Right lobe of liver (tissue), 6 donors: ENCODE measurements around the gene KIF26A. TPM values are rescaled to one million over a fixed set of nuclear protein-coding genes. Genes with fewer than 3 reads are reported as not detected.

Source experiments
- ATAC-seq, 4 donors: fragments of 200-7000 bp; cut with Tn5 transposase; one replicate each; pipeline ENCODE4 v1.9.1; 2020; ENCODE audit warnings: mild to moderate bottlenecking in 4 of 4, moderate library complexity in 4 of 4
- DNase-seq, 3 donors: peaks; one replicate each; pipeline ENCODE4 v3.0.0-alpha.2; 2020
- H3K27ac ChIP-seq, 3 donors: fragments of 200-600 bp; one replicate each; pipeline ENCODE4 v1.8.0; 2022
- H3K27me3 ChIP-seq, 2 donors: fragments of 200-600 bp; one replicate each; pipeline ENCODE4 v1.8.0; 2022
- H3K36me3 ChIP-seq, 4 donors: fragments of 200-600 bp; sonication (generic) in 1 of 4; one replicate each; pipeline versions ENCODE4 v1.5.1 to v1.8.0; 2017 to 2022; ENCODE audit warnings: control low read depth in 1 of 4
- H3K4me1 ChIP-seq, 4 donors: fragments of 200-600 bp; sonication (generic) in 1 of 4; one replicate each; pipeline versions ENCODE4 v1.5.1 to v1.8.0; 2017 to 2022; ENCODE audit warnings: control low read depth in 1 of 4
- H3K4me3 ChIP-seq, 3 donors: fragments of 200-600 bp; one replicate each; pipeline ENCODE4 v1.8.0; 2022
- H3K9me3 ChIP-seq, 4 donors: fragments of 200-600 bp; sonication (generic) in 1 of 4; one replicate each; pipeline versions ENCODE4 v1.5.1 to v1.8.0; 2017 to 2022; ENCODE audit warnings: control low read depth in 1 of 4
- POLR2A ChIP-seq: fragments of 450-650 bp; IDR thresholded peaks from one replicate; pipeline ENCODE4 v1.6.1; 2017; ENCODE audit warnings: antibody characterized with exemption, mild to moderate bottlenecking
- WGBS: methylation state at CpG from one replicate; pipeline ENCODE4 v1.1.6; 2018; ENCODE audit warnings: low coverage, low lambda C conversion rate; ENCODE audit not compliant: insufficient coverage; ENCODE audit errors: missing lambda C conversion rate; 5-methylcytosine and 5-hydroxymethylcytosine counted together
- intact Hi-C, 2 donors: fragments of 100-400 bp; cut with DNase I; formaldehyde crosslinking; loops; one replicate each; pipeline versions ENCODE4 v1.11.2 to v1.14.1; 2022
- total RNA-seq, 6 experiments: library from RNA; depleted of rRNA in 2 of 6; stranded (reverse); fragments of >200 nt in 2 of 6; fragmentation: NEBNext Ultra II Directional in 3 of 6; extraction: Animal tissue kit (Norgen Biotek cat#: 25700) in 3 of 6; gene quantifications; one replicate each; pipeline versions ENCODE4 v1.1.0 to v1.2.4, GENCODE V29; 2016 to 2023
- TF ChIP-seq, protein P1 (sequence below), 4 donors: fragments of 200-600 bp in 3 of 4; fragments of 450-650 bp in 1 of 4; IDR thresholded peaks; one replicate each; pipeline versions ENCODE4 v1.5.1 to v1.8.0; 2016 to 2022; ENCODE audit warnings: antibody characterized with exemption in 4 of 4, mild to moderate bottlenecking in 2 of 4
- donor health status: DM: no; HTN: yes; CAD: no.
- donor health status: DM: no; HTN: no; CAD: no.
- donor health status: DM: no; HTN: no; CAD: no.
- donor health status: DM: no; HTN: yes; CAD: no.
- donor health status: DM: no; HTN: yes; CAD: no.

Gene KIF26A
- total RNA-seq, 6 experiments from 2014 or later: 0.79 to 1.5 (median 1.1) TPM

DNA sequence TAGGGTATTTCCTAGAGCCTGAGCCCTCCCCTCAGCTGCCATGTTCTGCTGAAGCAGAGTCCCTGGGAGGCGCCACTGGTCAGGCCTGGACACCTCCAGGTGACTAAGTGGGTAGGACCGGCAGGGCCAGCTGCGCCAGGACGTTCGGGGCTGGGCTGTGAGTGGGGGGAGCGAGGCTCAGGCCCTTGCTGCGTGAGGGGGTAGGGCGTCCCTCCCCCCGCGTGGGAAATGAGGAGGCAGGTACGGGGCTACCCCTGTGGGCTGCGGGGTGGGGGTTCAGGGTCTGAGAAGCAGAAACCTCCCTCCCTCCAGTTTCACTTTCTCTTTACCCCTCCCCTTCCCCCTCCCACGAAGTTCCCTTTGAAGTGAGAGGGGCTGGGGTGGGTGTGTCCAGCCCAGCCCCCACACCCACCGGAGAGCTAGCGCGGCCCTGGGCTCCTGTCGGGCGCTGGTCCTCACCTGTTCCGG is 22.1 kb upstream of the KIF26A start:
- TF ChIP-seq, protein P1, sequence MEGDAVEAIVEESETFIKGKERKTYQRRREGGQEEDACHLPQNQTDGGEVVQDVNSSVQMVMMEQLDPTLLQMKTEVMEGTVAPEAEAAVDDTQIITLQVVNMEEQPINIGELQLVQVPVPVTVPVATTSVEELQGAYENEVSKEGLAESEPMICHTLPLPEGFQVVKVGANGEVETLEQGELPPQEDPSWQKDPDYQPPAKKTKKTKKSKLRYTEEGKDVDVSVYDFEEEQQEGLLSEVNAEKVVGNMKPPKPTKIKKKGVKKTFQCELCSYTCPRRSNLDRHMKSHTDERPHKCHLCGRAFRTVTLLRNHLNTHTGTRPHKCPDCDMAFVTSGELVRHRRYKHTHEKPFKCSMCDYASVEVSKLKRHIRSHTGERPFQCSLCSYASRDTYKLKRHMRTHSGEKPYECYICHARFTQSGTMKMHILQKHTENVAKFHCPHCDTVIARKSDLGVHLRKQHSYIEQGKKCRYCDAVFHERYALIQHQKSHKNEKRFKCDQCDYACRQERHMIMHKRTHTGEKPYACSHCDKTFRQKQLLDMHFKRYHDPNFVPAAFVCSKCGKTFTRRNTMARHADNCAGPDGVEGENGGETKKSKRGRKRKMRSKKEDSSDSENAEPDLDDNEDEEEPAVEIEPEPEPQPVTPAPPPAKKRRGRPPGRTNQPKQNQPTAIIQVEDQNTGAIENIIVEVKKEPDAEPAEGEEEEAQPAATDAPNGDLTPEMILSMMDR (IDR thresholded peaks at IDR 0.05): no peak
- TF ChIP-seq POLR2A: no peak
- ATAC-seq (peak; percentile 20 to 52 (median 41)), DNase-seq (peak; percentile 51 to 60 (median 56))
- no peak overlapping the region for H3K27ac ChIP-seq
- no peaks in the 10 kb centered on the region for H3K36me3 ChIP-seq
- peak overlapping the region; percentile 38 to 56 (median 53) for H3K4me3 ChIP-seq
- no peaks in the 10 kb centered on the region for H3K27me3 ChIP-seq
- H3K4me1 ChIP-seq: peaks cover 0 to 12% (median 0%) of the 10 kb centered on the region in 4 donors
- 6% methylated on average over 9 of the region's 19 CpGs for WGBS
- intact Hi-C loops: no loop called here
- H3K9me3 ChIP-seq: no peaks in the 10 kb centered on the region

DNA sequence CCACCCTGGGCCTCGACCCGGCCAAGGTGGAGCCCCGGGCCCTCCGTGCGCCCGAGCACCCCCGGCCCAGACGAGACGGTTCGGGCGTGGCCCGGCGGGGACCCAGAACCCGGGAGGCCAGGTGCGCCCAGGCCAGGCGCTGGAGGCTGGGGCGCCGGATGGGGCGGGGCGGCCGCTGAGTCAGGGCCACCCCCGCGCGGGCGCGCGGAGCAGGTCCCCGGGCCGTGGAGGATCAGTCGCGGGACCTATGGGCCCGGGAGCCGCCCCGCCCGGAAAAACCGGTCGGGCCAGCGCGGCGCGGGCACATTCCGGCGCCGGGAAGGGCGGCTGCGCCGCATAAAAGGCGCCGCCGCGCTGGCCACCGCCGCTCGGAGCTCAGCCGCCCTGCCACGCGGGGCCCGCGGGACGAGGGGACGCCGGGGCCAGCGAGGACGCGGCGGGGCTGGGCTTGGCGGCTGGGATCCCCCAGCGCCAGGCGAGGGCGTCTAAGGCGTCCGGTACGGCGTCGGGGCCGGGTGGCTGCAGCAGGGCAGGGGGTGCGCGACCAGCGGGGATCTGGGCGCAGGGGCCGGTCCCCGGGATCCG is 21.5 kb upstream of the KIF26A start:
- H3K4me3 ChIP-seq: peak overlapping the region; percentile 38 to 56 (median 53)
- no peak overlapping the region for H3K27ac ChIP-seq
- no CpG with 5 or more reads among the region's 83 CpGs for WGBS
- no peaks in the 10 kb centered on the region for H3K9me3 ChIP-seq
- TF ChIP-seq POLR2A: peak; percentile 15
- TF ChIP-seq, protein P1 (IDR thresholded peaks at IDR 0.05): no peak
- no peaks in the 10 kb centered on the region for H3K36me3 ChIP-seq
- intact Hi-C loops: no loop called here
- peak in 2 of 3 donors; percentile 50 to 53 for DNase-seq
- ATAC-seq: peak; percentile 44 to 51 (median 48)
- peaks cover 0 to 12% (median 0%) of the 10 kb centered on the region in 4 donors for H3K4me1 ChIP-seq
- H3K27me3 ChIP-seq: no peaks in the 10 kb centered on the region

DNA sequence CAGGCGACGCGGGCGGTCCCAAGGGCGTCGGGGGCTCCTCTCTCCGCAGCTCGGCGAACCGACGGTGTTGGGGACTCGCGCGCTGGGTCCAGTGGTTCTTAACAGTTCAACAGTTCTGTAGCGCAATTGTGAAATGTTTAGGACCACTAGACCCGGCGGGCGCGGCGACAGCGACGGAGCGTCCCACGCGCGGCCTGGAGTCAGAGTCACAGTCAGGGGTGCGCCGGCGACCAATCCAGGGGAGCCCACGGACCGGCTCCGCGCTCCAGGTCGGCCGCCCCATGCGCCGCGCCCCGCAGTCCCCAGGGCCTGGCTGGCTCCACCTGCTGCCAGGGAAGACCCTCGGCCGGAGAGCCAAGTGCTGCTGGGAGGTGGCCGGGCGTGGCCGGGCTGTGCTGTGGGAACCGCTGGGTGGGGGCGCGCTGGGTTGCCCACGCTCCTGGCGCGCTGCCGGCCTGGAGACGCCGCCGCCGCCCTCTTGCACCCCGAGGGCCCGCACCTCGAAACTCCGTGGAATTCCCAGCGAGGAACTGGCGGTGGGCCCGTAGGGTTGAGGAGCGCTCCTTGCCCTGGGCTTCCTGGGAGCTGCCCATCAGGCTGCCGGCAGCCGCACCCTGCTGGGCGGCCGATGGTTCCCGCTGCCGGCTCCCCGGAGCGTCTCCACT is 20.9 kb upstream of the KIF26A start:
- Histone ChIP-seq H3K4me3 (peak overlapping the region in 1 of 3 donors; percentile 56), H3K4me1 (peaks cover 0 to 12% (median 0%) of the 10 kb centered on the region in 4 donors), H3K27me3 (no peaks in the 10 kb centered on the region), H3K27ac (no peak overlapping the region), H3K36me3 (no peaks in the 10 kb centered on the region), H3K9me3 (no peaks in the 10 kb centered on the region)
- 8% methylated on average over 5 of the region's 71 CpGs for WGBS
- TF ChIP-seq, protein P1 (IDR thresholded peaks at IDR 0.05): no peak
- TF ChIP-seq POLR2A: no peak
- DNase-seq (peak; percentile 18 to 52 (median 46)), ATAC-seq (no peak)
- intact Hi-C loops: no loop called here

DNA sequence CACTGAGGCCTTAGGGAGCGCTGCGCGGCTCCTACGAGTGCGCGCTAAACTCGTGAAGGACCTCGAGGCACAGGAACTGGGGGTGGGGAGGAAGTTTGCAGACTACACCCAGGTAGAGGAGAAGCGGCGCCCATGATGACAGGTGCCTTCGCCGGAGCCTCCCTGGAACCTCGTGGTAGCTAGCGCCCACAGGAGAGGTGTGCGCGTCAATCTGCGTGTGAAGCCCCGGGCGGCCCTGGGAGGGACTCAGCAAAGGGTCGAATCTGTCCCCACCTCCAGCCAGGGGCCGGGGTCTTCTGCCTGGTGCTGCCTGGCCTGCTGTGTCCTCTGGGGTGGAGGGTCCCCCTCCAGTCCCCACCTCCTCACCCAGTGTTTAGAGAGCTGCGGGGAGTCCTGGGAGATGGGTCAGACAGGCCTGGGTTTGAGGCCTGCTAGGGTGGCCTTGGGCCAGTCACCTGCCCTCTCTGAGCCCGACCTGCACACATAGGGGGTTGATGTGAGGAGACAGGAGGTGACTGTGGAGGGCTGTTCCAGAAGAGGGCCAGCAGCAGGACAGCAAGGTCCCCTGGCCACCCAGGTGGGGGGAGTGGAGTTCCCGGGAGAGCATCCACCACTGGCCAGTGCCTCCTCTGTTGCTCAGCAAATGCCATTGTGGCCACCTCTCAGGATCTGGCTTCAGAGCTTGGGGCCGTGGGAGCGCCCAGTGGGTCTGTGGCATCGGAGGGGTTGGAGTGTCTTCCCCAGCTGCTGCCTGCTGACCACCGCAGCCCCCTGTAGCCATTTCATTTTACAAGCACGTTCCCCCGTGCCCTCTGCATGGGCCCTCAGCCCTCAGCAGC is 20.2 kb upstream of the KIF26A start:
- H3K4me3 ChIP-seq: no peak overlapping the region
- no CpG with 5 or more reads among the region's 30 CpGs for WGBS
- H3K27me3 ChIP-seq: no peaks in the 10 kb centered on the region
- H3K27ac ChIP-seq: no peak overlapping the region
- H3K9me3 ChIP-seq: no peaks in the 10 kb centered on the region
- no peak for TF ChIP-seq POLR2A
- TF ChIP-seq, protein P1 (IDR thresholded peaks at IDR 0.05): no peak
- ATAC-seq (no peak), DNase-seq (peak; percentile 16 to 53 (median 50))
- H3K36me3 ChIP-seq: no peaks in the 10 kb centered on the region
- peaks cover 0 to 12% (median 0%) of the 10 kb centered on the region in 4 donors for H3K4me1 ChIP-seq
- intact Hi-C loops: no loop called here
